GM18858 (cell line): ENCODE data around the gene GSX1.
"Not testable (repeated sequence)": the region's sequence is repeated elsewhere in the genome, so short reads cannot be mapped to it uniquely, and the experiment has no call there.

Experiments used
- ATAC-seq: cut with Tn5 transposase; IDR thresholded peaks from one replicate; pipeline ENCODE4 v1.9.1; 2021; ENCODE audit not compliant: unreplicated experiment

Gene GSX1

GRCh38 chr13:27793507-27794367, 1.5 kb downstream of the GSX1 start:
- no peak for ATAC-seq

- no peak for ATAC-seq
Observed at GRCh38 chr13:27794368-27794691, 2.0 kb downstream of the GSX1 start.

DNA sequence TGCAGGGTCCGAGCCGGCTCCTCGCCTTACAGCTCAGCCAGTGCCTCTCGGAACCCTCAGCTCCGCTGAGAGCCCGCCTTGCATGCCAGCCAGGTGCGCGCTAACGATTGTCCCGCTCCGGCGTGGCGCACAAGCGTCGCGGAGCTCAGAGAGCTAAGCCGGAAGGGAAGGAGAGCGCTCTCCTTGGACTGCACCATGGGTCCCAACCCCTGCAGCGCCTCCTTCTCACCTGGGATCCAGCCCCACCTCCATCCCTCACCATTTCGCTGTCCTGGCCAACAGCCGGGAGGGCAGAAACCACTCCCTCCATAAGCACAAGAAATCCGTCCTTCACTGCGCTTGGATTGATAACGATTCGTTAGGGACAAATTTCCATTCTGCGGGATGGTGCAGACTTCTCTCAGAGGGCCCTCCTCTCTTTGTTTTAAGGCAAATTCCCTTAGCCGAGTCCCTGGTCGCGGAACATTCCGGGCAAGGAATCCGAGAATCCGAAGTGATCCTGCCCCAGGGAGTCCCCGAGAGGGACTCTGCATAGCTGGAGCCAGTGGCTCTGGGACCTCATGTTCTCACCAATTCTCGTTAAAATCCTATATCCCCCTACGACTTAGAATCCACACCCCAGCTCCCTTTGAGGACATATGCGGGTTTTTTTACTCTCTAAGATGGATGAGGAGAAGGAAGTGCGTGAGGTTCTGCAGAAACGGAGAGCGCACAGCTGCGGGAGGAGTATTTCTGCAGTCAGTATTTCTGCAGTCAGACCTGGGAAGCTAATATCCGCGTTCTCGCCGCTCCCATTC, 2.8 kb downstream of the GSX1 start:
- ATAC-seq, result no peak

- no peak for ATAC-seq
Observed at GRCh38 chr13:27795718-27796019, 3.4 kb downstream of the GSX1 start.

GRCh38 chr13:27796544-27797227, 4.4 kb downstream of the GSX1 start:
- ATAC-seq, result no peak

- ATAC-seq, result no peak
Observed at GRCh38 chr13:27797228-27797624, 4.9 kb downstream of the GSX1 start.

DNA sequence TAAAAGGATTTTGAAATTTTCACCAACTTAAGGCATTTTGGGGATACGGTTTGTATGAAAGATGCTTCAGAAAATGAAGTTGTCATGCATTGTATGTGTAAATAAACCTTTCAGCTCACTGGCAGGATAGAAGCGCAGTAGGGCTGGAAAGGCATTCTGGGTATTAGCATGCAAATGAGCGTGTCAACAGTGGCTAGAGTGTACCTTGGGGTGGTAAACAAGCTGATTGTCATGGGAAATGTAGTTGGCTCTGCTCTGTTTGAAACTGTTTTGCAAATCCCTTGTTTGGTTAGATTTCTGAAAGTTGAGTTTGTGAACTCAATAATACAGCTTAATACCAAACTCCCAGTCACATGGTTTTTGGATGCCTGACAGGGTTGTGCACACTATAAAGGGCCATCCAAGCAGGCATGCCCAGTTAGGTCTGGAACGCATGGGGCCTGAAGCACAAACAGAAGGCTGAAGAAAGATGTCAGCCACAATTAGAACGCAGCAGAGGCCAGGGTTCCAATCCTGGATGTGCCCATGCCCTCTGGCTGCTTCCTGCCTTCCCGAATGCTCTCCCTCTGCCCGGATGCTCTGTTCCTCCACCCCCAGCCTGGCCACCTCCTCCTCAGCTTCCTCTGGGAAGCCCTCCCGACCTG, 14.6 kb downstream of the GSX1 start:
- ATAC-seq, result no peak

DNA sequence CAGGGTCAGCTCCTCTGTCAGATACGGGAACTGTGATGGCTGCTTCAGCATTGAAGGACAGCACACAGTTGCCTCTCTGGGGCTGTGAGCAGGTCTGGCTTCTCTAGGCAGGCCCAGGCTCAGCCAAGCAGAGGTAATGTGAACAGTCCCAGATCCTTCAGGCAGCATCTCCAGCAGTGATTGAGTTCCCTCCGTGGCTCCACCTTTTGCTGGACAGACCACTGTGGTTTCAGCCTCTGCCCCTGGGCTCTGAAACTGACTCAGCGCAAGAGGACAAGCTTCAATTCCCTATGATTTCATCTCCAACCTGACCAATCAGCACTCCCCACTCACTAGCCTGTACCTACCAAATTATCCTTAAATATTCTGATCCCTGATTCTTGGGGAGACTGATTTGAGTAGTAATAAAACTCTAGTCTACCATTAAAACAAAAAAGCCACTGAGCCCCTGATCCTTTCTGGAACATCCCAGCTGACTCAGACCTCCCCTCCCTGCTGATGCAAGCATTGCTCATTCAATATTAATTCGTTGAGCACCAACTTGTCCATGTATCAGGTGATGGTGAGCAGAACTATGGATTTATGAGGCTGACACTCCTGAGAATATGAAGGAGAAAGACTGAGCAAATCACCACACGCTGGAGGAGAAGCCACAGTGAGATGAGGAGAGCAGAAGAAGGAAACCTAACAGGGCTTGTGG, 16.7 kb downstream of the GSX1 start:
- ATAC-seq, result no peak

- no peak for ATAC-seq
Observed at GRCh38 chr13:27810009-27810408, 17.7 kb downstream of the GSX1 start.

GRCh38 chr13:27810461-27810860, 18.2 kb downstream of the GSX1 start:
- ATAC-seq, result no peak

GRCh38 chr13:27813826-27814225, 21.5 kb downstream of the GSX1 start:
- no peak for ATAC-seq

DNA sequence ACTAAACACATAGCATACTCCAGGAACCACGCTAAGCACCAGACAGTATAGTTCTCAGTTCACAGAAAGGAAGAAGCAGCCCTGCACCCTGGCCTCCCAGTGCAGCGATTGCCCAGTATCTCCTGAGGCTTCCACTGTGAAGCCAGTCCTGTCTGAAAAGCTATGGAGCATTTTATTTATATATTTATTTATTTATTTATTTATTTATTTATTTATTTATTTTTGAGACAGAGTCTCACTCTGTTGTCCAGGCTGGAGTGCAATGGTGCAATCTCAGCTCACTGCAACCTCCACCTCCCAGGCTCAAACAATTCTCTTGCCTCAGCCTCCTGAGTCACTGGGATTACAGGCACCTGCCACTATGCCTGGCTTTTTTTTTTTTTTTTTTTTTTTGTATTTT, 25.5 kb downstream of the GSX1 start:
- not testable (repeated sequence) for ATAC-seq

DNA sequence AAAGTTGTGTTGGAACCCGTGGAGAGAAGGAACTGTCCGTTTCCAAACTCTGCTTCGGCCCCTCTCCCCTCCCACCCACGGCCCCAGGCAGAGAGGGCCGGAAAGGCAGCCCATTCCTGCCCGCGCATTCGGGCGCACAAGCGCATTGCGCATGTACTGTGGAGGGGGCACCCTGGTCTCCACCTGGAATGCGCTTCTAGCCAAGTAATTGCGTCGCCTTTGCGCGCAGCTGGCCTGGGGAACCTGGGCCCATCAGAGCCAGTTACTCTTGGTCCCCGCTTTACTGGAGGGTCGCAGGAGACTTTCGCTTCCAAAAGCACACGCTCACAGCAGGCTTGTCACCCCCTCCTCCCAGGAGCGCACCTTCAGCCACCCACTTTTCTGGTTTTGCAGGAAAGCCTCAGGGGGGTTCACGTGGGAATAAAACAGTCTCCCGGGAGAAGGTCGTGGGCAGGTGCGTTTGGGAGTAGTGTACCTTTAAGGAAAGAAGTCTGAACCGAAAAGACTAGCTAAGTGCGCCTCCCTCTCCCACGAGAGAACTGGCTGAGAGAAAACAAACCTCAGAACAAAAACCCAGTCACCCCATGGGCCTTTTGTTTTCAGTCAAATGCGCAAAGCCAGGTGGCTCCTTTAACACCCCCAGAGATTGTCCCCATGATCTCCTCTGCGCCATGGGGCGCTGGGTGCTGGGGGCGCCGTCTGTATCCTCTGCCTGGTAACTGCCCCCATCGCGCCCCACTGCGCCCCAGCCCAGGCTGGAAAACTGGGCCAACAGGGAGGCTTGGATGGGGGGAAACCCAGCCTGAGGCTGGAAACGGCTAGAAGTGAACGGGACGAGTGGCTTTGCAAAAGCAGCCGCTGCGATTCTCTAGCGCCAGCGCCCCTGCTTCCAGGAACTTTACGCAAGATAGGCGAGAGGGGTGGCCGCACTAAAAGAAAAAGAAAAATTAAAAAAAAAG, 28.5 kb downstream of the GSX1 start:
- ATAC-seq, result no peak

- no peak for ATAC-seq
Observed at GRCh38 chr13:27821566-27821965, 29.3 kb downstream of the GSX1 start.

DNA sequence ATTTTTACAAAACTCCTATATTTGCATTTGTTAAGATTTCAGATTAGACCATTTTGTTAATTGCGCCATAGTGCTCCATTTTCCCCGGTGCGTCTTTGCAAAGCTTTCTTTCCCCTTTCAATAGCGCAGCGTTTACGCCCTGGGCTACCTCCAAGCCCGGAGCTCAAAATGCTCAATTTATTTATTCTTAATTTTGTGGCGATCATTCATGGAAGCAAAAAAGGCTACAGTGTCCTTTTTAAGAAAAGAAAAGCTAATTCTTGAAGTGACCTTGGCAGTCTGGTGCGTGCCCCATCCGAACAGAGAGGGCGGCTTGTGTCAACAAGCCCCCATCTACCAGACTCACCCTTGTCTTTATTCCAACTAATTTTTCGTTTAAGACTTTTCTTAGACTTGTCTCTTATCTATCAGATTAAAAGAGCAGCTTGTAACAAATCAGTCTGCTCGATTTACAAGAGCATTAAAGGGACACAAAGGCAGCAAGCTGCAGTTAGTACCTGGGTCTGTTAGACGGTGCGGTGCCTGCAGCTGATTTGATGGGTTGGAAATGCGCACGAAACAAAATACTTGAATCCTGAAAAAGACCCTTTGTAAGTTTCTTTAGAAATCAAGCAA, 30.1 kb downstream of the GSX1 start:
- ATAC-seq, result no peak

- no peak for ATAC-seq
Observed at GRCh38 chr13:27822873-27823311, 30.6 kb downstream of the GSX1 start.

GRCh38 chr13:27824121-27824520, 31.8 kb downstream of the GSX1 start:
- ATAC-seq, result no peak

DNA sequence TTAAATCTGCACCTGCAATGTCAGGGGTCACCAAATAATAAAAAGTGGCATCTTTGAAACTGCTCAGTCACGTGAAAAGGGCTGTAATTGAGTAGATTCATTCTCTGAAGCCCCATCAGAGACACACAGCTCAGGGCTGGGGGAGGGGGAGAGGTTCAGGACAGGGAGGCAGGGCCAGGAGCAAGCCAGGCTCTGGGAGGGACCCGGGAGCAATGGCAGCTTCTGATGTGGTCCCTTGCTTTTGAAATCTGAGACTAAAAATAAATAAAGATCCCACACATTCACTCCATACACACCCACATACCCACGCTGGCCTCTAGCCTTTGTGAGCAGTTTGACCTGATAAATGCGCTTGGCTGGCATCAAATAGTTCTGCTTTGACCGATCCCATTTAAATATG, 32.8 kb downstream of the GSX1 start:
- ATAC-seq, result no peak
